Muscle of back (tissue), 11 donors: ENCODE measurements around the gene ACAP3. TPM values are rescaled to one million over a fixed set of nuclear protein-coding genes. Genes with fewer than 3 reads are reported as not detected.
"Not testable (repeated sequence)": the region's sequence is repeated elsewhere in the genome, so short reads cannot be mapped to it uniquely, and the experiment has no call there.

ENCODE experiments used
- DNase-seq, 3 donors: peaks; one replicate each; pipeline versions ENCODE4 v3.0.0 to v3.0.0-alpha.2; 2013
- polyA plus RNA-seq, 10 donors: library from polyadenylated mRNA; unstranded; fragments of 120-200 nt; gene quantifications; one replicate each; pipeline ENCODE4 v1.2.1, GENCODE V29; 2013; ENCODE audit not compliant: insufficient read length in 10 of 10

The ACAP3 gene
- polyA plus RNA-seq, 10 donors = 23.6 to 57.8 (median 40.0) TPM

- DNase-seq = no peak
These were observed 23.6 kb upstream of the ACAP3 start, which contains the start of gene TAS1R3 for GRCh38 chr1:1331068-1331965. TAS1R3 (plus strand) TSS chr1:1331280; CDS start chr1:1331346, 66 bp downstream.

GRCh38 chr1:1330366-1331067 is 22.8 kb upstream of the ACAP3 start:
- DNase-seq = no peak

GRCh38 chr1:1329304-1330210 is 21.8 kb upstream of the ACAP3 start:
- no peak for DNase-seq

- DNase-seq = no peak
These were observed 20.5 kb upstream of the ACAP3 start for GRCh38 chr1:1328254-1328653.

GRCh38 chr1:1327291-1327690 is 19.6 kb upstream of the ACAP3 start:
- no peak for DNase-seq

- no peak for DNase-seq
These were observed 18.4 kb upstream of the ACAP3 start for GRCh38 chr1:1326075-1326605.

- DNase-seq = no peak
These were observed 17.8 kb upstream of the ACAP3 start for GRCh38 chr1:1325288-1326074.

GRCh38 chr1:1324524-1325287 is 17.0 kb upstream of the ACAP3 start, which contains the start of the genes CPTP and INTS11:
CPTP (plus strand) TSS chr1:1324802; CDS start chr1:1326911, 2,109 bp downstream.
INTS11 (minus strand) TSS chr1:1324660; CDS start chr1:1324608, 52 bp downstream.
- peak; percentile 90 to 96 (median 94) for DNase-seq

GRCh38 chr1:1324084-1324523 is 16.4 kb upstream of the ACAP3 start:
- no peak for DNase-seq

- no peak for DNase-seq
These were observed 15.2 kb upstream of the ACAP3 start for GRCh38 chr1:1322952-1323351.

- DNase-seq = no peak
These were observed 14.7 kb upstream of the ACAP3 start for GRCh38 chr1:1322418-1322817.

- no peak for DNase-seq
These were observed 13.7 kb upstream of the ACAP3 start for GRCh38 chr1:1321477-1321876.

GRCh38 chr1:1320666-1321448 is 13.1 kb upstream of the ACAP3 start:
- no peak for DNase-seq

- no peak for DNase-seq
These were observed 11.9 kb upstream of the ACAP3 start for GRCh38 chr1:1319646-1319941.

GRCh38 chr1:1318777-1319645 is 11.3 kb upstream of the ACAP3 start:
- no peak for DNase-seq

GRCh38 chr1:1318131-1318652 is 10.5 kb upstream of the ACAP3 start:
- DNase-seq = peak; percentile 65 to 75 (median 70)

GRCh38 chr1:1317420-1317819 is 9.7 kb upstream of the ACAP3 start:
- DNase-seq = no peak

GRCh38 chr1:1316199-1316598 is 8.5 kb upstream of the ACAP3 start:
- DNase-seq = not testable (repeated sequence)
